DOHH2 (cell line): Measurements from ENCODE around the gene AFMID.

Source experiments
- CTCF ChIP-seq: fragments of 200-600 bp; sonication (generic); IDR thresholded peaks from one replicate; pipeline ENCODE4 v1.5.1; 2014; ENCODE audit warnings: antibody characterized with exemption, mild to moderate bottlenecking, low read depth, low read length; ENCODE audit not compliant: poor library complexity, severe bottlenecking
- EZH2phosphoT487 ChIP-seq: fragments of 200-600 bp; sonication (generic); IDR thresholded peaks from 2 replicates; pipeline ENCODE4 v1.6.1; 2017; ENCODE audit warnings: borderline replicate concordance, mild to moderate bottlenecking, antibody characterized with exemption, low read length, moderate library complexity, mixed read lengths

- TF ChIP-seq CTCF (no peak), EZH2phosphoT487 (no peak)
Observed at GRCh38 chr17:78255953-78256706, 69.0 kb downstream of the AFMID start.
